Measurements from ENCODE around the gene STK32B. TPM values are rescaled to one million over a fixed set of nuclear protein-coding genes. Genes with fewer than 3 reads are reported as not detected.
"Not testable (repeated sequence)": the region's sequence is repeated elsewhere in the genome, so short reads cannot be mapped to it uniquely, and the experiment has no call there.

The STK32B gene
- total RNA-seq, 1 donor from 2014 or later = not detected

- intact Hi-C loops (cut with micrococcal nuclease) = no loop called here
Observed at GRCh38 chr4:5203309-5203992, 152.2 kb downstream of the STK32B start.

- intact Hi-C loops (cut with micrococcal nuclease) = no loop called here
Observed at GRCh38 chr4:5203993-5204310, 152.7 kb downstream of the STK32B start.

GRCh38 chr4:5204781-5205180 lies 153.5 kb downstream of the STK32B start:
- intact Hi-C loops (cut with micrococcal nuclease) = no loop called here

- intact Hi-C loops (cut with micrococcal nuclease) = no loop called here
Observed at GRCh38 chr4:5206016-5206790, 154.9 kb downstream of the STK32B start.

GRCh38 chr4:5209862-5210261 lies 158.6 kb downstream of the STK32B start:
- intact Hi-C loops (cut with micrococcal nuclease) = no loop called here

- intact Hi-C loops (cut with micrococcal nuclease) = no loop called here
Observed at GRCh38 chr4:5211282-5211839, 160.1 kb downstream of the STK32B start.

- intact Hi-C loops (cut with micrococcal nuclease) = no loop called here
Observed at GRCh38 chr4:5212255-5213013, 161.2 kb downstream of the STK32B start.

- intact Hi-C loops (cut with micrococcal nuclease) = no loop called here
Observed at GRCh38 chr4:5213087-5213595, 161.9 kb downstream of the STK32B start.

GRCh38 chr4:5215321-5215720 lies 164.0 kb downstream of the STK32B start:
- intact Hi-C loops (cut with micrococcal nuclease) = no loop called here

- intact Hi-C loops (cut with micrococcal nuclease) = no loop called here
Observed at GRCh38 chr4:5217421-5217820, 166.1 kb downstream of the STK32B start.

GRCh38 chr4:5218376-5219069 lies 167.2 kb downstream of the STK32B start:
- intact Hi-C loops (cut with micrococcal nuclease) = no loop called here

- intact Hi-C loops (cut with micrococcal nuclease) = no loop called here
Observed at GRCh38 chr4:5220028-5220427, 168.7 kb downstream of the STK32B start.

GRCh38 chr4:5222047-5222446 lies 170.8 kb downstream of the STK32B start:
- intact Hi-C loops (cut with micrococcal nuclease) = no loop called here

GRCh38 chr4:5222951-5223350 lies 171.7 kb downstream of the STK32B start:
- intact Hi-C loops (cut with micrococcal nuclease) = no loop called here

GRCh38 chr4:5224340-5224739 lies 173.1 kb downstream of the STK32B start:
- intact Hi-C loops (cut with micrococcal nuclease) = no loop called here

GRCh38 chr4:5232549-5232948 lies 181.3 kb downstream of the STK32B start:
- intact Hi-C loops (cut with micrococcal nuclease) = no loop called here

GRCh38 chr4:5237086-5237660 lies 185.9 kb downstream of the STK32B start:
- intact Hi-C loops (cut with micrococcal nuclease) = no loop called here

GRCh38 chr4:5238173-5238572 lies 186.9 kb downstream of the STK32B start:
- intact Hi-C loops (cut with micrococcal nuclease) = no loop called here

GRCh38 chr4:5247061-5247460 lies 195.8 kb downstream of the STK32B start:
- intact Hi-C loops (cut with micrococcal nuclease) = not testable (repeated sequence)

- intact Hi-C loops (cut with micrococcal nuclease) = no loop called here
Observed at GRCh38 chr4:5247735-5248134, 196.5 kb downstream of the STK32B start.

- intact Hi-C loops (cut with micrococcal nuclease) = no loop called here
Observed at GRCh38 chr4:5249727-5250126, 198.4 kb downstream of the STK32B start.

Measured in T-helper 2 cell treated with Interferon-gamma antibody and Interleukin-4, amounts not matched to agents 100 ng/mL and 5 ng/mL, for 36 hours (primary cell).